ENCODE results near the gene ANKRD10.

Gene ANKRD10

DNA sequence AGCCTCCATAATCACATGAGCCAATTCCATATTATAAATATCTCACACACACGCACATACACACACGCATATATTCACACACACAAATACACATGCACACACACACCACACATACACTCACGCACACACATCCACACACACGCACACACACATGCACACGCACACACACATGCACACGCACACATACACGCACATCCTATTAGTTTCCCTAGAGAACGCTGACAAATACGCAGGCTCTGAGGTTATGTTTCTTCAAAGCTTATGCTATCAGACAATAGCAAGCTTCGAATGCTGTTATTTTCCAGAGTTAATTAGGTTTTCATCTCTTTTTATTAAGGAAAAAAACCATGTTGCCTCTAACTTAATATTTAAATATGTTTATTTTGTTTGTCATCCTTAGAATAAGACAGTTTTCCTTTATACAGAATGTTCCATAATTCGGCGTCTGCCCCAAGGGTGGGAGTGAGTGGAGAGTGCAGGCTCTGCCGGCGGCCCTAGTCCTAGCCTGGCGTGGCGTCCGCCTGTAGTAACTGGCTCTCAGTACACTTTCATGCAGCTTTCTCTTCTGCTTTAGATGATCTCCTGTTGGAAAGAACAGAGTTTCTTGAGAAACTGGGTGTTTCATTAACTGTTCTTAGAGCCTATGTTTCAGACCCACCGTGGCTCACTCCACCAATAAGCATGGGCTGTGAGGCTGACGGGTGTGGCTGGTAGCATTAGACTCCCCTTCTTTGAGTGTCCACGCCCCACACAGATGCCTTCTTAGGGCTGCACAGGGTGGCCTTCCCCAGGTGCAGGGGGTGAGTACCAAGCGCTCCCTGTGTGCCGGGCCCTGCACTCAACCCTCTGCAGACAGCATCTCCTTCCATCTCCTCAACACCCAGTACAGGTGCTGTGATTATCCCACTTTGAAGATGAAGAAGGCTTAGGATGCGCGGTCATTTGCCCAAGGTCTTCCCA is 30.4 kb upstream of the ANKRD10 start:
- no peak for DNase-seq

- DNase-seq: peak in 1 of 2 experiments; percentile 9
Observed at GRCh38 chr13:110944121-110944967, 29.5 kb upstream of the ANKRD10 start.

DNA sequence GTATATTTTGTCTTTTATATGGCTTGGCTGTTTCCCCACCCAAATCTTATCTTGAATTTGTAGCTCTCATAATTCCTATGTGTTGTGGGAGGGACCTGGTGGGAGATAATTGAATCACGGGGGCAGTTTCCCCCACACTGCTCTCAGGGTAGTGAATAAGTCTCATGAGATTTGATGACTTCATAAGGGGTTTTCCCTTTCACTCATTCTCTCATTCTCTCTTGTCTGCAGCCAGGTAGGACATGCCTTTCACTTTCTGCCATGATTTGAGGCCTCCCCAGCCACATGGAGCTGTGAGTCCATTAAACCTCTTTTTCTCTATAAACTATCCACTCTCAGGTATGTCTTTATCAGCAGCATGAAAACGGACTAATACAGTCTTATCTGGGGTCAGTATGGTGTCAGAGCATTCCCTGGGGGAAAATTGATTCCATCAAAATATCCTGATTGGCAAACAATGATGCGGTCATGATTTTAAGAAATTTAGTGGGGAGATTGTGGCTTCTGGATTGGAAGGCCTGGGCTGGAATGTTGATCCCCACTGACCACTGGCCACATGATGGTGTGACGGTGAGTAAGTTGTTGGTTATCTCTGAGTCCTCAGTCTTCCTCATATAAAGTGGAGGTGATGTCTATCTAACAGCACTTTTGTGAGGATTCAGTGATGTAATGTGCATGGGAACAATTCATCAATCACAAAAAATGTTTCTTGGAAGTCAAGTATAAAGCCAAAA is 27.5 kb upstream of the ANKRD10 start:
- no peak for DNase-seq

GRCh38 chr13:110938662-110939421 is 24.0 kb upstream of the ANKRD10 start:
- DNase-seq: no peak

DNA sequence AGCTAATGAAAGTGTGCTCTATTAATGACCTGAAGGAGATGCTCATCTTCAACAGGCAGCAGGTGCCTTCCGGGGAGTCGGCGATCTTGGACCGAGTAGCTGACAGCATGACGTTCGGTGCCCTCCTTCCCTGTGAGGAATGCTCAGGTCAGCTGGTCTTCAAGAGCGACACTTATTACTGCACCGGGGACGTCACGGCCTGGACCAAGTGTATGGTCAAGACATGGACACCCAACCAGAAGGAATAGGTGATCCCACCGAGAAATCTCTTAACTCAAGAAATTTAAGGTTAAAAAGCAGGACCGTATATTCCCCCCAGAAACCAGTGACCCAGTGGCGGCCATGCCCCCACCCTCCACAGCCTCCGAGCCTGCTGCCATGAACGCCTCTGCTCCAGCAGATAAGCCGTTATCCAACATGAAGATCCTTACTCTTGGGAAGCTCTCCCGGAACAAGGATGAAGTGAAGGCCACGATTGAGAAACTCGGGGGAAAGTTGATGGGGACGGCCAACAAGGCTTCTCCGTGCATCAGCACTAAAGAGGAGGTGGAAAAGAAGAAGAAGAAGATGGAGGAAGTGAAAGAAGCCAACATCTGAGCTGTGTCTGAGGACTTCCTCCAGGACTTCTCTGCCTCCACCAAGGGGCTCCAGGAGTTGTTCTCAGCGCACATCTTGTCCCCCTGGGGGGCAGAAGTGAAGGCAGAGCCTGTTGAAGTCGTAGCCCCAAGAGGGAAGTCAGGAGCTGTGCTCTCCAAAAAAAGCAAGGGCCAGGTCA is 22.8 kb upstream of the ANKRD10 start:
- no peak for DNase-seq

DNA sequence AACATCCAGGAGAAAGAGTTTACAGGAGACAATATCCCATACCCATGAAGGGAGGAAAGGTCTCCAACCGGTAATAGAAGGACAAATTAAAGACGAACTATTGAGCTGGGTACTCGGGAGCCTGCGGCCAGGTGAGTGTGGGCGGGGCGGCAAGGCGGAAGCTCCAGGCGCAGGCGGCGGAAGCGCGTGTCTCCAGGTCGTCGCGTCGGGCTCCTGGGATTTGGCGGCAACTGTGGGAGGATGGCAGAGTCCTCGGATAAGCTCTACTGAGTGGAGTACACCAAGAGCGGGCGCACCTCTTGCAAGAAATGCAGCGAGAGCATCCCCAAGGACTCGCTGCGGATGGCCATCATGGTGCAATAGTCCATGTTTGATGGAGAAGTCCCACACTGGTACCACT is 21.6 kb upstream of the ANKRD10 start:
- DNase-seq: no peak

DNA sequence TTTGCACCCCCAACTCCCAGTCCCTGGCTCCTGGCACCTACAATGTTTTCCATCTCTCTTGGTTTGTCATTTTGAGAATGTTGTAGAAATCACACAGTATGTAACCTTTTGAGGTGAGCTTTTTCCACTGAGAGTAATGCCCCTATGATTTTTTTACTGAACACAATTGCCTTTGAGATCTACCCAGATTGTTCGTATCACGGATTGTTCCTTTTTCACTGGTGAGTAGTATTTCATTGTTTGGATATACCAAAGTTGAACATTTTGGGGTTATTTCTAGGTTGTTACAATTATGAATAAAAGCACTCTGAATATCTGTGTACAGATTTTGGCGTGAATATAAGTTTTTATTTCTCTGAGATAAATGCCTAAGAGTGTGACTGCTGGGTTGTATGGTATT is 17.7 kb upstream of the ANKRD10 start:
- no peak for DNase-seq

DNA sequence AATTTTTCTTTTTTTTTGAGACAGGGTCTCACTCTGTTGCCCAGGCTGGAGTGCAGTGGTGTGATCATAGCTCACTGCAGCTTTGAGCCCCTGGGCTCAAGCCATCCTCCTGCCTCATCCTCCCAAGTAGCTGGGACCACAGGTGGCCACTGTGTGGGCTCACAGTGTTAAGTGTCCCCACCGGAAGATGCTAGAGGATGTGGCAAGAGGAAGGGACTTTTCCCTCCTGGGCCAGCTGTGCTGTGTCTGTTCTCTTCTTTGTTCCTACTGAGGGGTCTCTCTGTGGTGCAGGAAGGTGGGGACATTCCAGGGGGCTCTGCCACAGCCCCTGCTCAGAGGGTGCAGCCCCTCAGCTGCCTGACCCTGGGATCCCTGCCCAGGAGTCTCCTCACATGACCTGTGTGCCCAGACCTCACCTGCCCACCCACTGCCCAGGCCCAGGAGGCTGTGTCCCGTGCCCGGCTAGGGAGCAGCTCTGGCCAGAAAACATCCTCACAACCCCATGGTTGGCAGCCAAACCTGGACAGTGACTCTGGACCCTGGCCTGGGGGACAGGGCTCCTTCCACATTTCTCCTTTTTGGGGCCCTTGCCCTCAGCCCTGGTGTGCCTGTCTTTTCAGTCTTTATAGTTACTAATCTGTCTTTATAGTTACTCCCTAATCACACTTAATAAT is 14.4 kb upstream of the ANKRD10 start:
- no peak for DNase-seq

- DNase-seq: no peak
Observed at GRCh38 chr13:110925023-110925612, 10.2 kb upstream of the ANKRD10 start.

DNA sequence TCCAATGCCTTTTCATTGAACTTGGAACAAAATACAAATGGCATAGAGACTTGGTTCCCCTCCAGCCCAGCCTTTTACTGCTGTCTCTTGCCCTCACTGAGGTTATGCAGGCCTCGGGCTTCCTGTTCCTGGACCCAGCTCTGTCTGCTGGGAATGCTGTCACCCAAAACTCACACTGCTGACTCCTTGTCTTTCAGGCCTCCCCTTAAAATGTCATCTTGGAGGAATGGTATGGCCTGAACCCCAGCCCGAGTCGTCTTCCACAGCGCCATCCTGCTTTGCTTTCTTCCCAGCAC is 9.7 kb upstream of the ANKRD10 start:
- DNase-seq: no peak

- DNase-seq: no peak
Observed at GRCh38 chr13:110923777-110924638, 9.1 kb upstream of the ANKRD10 start.

DNA sequence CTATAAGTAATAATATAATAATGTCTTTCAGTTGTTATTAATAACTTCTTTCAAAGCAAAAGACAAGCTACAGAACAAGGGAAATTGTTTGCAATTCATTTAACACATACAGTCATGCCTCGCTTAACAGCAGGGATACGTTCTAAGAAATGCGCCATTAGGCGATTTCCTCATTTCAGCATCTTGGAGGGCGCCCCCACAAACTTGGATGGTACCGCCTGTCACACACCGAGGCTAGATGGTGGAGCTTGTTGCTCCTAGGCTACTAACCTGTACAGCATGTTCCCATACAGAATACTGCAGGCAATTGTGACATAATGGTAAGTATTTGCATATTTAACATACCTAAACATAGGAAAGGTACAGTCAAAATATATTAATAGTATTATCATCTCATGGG is 8.2 kb upstream of the ANKRD10 start:
- no peak for DNase-seq

DNA sequence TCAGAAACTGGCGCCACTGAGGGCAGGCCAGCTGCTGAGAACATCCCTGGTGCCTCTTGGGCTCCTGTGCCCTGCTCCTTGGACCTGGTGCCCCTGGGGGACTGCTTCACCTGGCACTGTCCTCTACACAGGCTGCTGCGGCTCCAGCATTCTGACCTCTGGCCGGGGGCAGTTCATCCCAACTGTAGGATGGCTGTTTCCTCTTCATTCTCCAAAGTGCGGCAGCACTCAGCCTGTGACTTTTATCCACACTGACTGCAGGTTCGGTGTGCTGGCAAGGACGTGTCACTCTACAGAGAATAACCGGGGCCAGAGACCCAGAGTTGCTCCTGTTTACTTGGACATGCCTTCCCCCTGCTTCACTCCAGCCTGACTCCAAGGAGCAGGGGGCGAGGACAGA is 7.6 kb upstream of the ANKRD10 start:
- no peak for DNase-seq

- DNase-seq: no peak
Observed at GRCh38 chr13:110921695-110922094, 6.8 kb upstream of the ANKRD10 start.

- DNase-seq: no peak
Observed at GRCh38 chr13:110921209-110921608, 6.3 kb upstream of the ANKRD10 start.

DNA sequence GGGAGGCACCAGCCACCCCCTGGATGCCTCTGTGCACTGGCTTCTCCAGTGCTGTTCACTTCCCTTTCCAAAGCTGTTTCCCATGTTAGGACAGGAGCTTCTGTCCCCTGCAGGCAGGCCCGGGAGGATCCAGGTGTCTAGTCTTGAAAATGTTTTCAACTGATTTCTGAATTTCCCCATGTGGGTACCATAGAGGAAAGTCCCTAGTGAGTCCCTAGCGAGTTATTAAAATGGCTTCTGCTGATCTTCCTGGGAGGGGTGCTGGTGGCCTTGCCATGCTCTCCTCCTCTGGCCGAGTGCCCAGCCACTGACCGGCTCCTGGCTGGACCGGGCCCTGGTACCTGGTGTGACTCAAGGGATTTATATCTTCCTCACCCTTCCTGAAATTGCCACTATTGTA is 5.2 kb upstream of the ANKRD10 start:
- DNase-seq: no peak

DNA sequence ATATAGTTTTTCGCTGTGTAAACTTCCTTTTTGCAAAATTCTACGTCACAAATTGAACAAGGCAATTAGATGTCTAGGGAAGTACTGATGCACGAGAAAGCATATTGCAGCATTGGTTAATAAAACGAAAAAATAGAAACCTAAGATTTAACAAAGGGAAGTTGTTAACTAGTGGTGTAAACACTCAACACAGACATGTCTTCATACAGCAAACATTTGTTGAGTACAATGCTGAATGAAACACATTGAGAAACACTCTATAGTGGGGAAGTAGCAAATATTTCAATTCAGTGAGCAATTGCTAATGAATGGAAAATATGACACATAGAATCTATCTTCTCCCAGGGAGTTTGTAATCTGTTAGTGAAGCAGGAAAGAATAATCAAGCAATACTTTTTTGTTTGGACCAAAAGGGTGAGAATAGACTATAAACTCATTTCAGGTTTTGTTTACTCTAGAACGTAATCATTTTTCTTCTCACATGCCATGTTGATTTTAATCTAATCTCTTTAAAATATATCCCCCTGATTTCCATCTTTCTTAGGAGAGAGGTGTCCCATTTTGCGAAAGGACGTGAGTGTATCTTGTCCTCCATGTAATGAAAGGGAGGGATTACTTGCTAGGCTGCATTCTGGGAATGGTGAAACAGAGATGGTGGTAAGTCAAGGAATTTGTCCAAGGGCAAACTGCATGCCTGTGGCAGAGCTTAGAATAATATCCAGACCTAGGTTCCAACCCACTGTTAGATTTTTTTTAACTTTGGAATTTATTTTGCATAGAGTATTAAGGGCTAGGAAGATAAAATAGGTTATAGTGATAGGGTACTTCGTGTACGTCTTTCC is 1.7 kb upstream of the ANKRD10 start:
- DNase-seq: no peak

DNA sequence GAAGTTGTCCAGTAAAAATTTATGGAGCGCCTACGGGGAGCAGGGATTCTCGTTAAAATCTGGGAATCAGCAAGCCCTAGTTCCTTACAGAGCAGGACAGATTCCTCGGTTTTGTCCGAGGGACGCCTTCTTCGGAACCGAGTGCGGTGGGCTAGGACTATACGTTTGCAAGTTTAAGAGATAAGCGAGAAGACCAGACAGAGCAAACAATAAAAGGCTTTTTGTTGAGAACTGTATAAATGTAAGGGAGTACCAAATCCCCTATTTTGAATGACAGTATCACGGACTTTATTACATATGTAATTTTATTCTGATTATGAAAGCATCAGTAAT is 971 bp upstream of the ANKRD10 start:
- no peak for DNase-seq
